Central memory CD4-positive, alpha-beta T cell (primary cell): ENCODE results near the gene BASP1.
"Not testable (repeated sequence)": the region's sequence is repeated elsewhere in the genome, so short reads cannot be mapped to it uniquely, and the experiment has no call there.

Experiments used
- DNase-seq: peaks from one replicate; pipeline ENCODE4 v3.0.0; 2022

BASP1 gene

GRCh38 chr5:17257705-17258273, 40.4 kb downstream of the BASP1 start:
- no peak for DNase-seq

- no peak for DNase-seq
These were observed 41.0 kb downstream of the BASP1 start for GRCh38 chr5:17258431-17258830.

- DNase-seq = not testable (repeated sequence)
These were observed 41.6 kb downstream of the BASP1 start for GRCh38 chr5:17259012-17259411.

DNA sequence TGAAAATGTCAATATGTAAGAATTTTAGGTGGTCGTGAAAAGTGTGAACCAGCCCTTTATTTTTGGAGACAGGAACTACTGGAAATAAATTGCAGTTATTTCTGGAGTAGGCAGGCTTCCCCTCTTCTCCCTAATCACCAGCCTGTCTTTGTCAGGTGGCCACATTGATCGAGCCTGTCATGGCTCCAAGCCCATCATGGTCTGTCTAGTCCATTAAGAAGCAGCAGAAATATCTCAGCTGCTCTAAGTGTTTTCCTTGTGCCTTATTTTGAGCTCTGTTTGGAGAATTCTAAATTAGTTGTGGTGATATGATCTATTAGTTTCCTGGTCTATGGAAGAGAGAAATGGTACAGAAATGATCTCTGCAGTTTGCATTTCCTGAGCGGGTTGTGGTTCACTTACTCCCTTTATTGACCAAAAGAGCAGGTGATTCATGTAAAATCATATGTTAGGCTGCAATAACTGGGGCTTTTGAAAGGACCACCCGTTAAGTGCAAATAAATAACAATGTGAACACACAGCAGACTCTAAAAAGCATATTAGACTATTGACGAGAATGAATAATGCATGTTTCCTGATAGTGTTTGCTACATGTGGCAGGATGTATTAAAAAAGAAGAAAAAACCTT, 42.3 kb downstream of the BASP1 start:
- DNase-seq = no peak

GRCh38 chr5:17260549-17260948, 43.1 kb downstream of the BASP1 start:
- no peak for DNase-seq

GRCh38 chr5:17261075-17261474, 43.6 kb downstream of the BASP1 start:
- no peak for DNase-seq

GRCh38 chr5:17265041-17265440, 47.6 kb downstream of the BASP1 start:
- DNase-seq = no peak

- no peak for DNase-seq
These were observed 49.7 kb downstream of the BASP1 start for GRCh38 chr5:17267106-17267505.

- DNase-seq = no peak
These were observed 51.8 kb downstream of the BASP1 start for GRCh38 chr5:17269201-17269600.

GRCh38 chr5:17272111-17272510, 54.7 kb downstream of the BASP1 start:
- DNase-seq = no peak

- no peak for DNase-seq
These were observed 58.1 kb downstream of the BASP1 start for GRCh38 chr5:17275289-17276158.

GRCh38 chr5:17276445-17276844, 59.0 kb downstream of the BASP1 start:
- DNase-seq = no peak

DNA sequence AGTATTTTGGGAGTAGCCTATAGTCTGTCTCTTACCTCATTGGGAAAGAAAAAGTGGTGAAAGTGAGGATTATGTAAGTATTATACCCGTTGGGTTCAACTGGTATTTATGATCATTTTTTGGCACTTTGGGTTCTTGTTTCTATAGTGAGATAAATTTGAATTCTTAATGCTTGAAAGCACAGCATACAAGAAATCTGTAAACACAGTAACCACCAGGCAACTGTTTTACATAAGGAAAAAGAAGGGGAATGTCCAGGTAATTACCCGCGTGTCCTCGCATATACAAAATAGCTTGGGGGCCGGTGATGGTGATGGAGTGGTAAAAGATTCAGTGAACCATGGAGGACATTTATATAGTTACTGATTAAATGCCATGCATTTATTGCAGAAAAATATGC, 60.5 kb downstream of the BASP1 start:
- no peak for DNase-seq

- DNase-seq = no peak
These were observed 61.5 kb downstream of the BASP1 start for GRCh38 chr5:17278931-17279330.

DNA sequence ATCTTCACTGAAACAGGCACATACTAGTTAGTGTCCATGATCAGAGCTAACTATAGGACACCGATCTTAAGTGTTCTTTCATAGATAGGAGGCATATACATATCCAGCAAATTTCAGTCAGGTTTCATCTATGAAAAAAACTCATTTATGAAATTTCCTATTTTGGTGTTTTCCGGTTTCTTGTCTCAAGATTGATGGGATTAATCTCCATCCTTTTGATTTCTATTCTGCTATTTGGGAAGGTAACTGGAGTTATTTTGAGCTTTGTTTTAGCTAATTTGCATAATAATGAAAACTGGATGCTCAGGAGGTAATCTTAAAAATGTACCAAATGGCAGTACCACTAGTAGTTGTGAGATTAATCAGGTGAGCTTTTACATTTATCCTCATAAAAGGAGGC, 62.1 kb downstream of the BASP1 start:
- DNase-seq = no peak

DNA sequence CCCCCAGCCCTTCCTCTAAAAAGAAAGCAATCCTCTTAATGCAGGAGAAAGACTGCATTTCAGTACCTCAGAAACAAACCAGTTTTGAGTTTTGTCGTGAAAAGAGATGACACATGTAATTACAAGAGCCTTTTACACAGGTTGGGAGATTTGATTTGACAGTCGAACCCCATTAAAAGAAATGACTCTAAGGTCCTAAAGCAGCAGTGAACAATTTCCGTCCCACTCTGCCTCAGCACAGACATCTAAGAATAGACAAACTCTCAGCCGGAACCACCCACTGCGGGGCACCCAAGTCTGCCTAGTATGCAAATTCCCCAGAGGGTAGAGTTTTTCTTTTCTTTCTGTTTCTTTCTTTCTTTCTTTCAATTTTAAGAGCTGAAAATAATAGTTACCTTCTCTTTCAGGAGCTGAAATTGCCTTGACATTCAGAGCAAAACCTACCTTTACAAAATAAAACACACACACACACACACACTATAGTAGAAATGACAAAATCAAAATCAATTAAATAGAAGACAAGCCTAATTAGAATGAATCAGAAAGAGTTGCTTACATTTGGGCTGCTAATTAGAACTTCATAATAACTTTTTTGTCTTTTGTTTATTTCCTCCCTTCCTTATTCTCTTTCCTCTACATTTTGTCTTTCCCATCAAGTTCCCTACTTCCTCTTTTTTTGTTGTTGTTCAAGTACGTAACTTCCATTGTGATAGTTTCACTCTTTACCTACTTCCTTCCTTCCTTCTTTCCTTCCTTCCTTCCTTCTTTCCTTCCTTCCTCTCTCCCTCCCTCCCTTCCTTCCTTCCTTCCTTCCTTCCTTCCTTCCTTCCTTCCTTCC, 65.1 kb downstream of the BASP1 start:
- no peak for DNase-seq

DNA sequence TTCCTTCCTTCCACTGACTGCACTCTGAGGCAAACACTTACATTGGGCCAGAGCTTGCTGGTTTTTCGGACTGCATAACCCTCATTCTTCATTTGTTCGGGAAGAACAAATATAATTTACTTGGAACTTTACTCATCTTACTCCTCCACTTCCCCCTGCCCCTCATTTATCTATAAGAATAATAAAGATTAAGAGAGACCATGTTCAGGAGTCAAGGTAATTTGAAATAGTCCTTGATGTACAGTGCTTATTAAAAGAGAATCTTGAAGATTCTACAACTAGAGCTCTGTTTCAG, 65.6 kb downstream of the BASP1 start:
- no peak for DNase-seq

DNA sequence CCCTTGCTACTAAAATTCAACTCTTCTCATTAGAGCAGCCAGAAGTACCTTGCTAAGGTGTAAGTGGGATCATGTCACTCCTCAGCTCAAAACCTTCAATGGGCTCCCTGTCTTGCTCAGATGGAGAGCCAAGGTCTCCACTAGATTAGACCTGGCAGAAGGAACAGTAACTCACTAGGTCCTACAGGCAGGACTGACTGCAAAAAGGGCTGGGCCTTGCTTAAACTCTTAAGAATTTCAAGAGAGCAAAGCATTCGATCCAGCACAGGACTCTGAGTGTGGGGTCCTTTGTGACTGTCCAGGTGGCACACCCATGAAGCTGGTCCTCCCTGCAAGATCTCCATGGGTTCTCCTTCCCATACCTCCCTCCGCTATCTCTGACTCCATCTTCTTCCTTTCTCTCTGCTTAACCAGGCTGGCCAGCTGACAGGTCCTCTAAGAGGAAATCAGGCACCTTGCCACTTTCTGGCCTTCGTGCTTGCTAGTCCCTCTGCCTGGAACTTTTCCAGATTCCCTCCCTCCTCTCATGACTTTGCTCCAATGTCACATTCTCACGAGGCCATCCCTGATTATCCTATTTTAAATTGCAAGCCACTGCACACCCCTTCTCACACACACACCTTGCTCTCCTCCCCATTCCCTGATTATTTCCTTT, 70.2 kb downstream of the BASP1 start:
- DNase-seq = no peak

- DNase-seq = no peak
These were observed 71.1 kb downstream of the BASP1 start for GRCh38 chr5:17288570-17288969.

- no peak for DNase-seq
These were observed 72.5 kb downstream of the BASP1 start for GRCh38 chr5:17289681-17290539.

DNA sequence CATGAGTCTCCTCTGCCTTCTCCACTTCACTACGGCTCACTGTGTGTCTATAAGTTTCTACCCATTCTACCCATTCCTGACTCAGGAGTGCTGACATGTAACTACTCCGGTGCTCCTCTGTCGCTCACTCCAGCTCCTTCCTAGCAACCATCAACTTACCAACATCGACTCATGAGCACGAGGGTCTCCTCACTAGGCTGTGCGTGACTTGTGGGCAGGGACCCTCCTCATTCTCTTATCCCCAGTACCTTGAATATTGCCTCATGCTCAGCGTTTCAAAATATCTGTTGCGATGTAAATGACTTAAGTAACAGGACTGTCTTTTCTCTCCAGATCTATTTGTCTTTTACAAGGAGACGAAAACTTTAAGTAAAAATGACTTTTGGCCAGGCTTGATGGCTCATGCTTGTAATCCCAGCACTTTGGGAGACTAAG, 73.1 kb downstream of the BASP1 start:
- no peak for DNase-seq
